HepG2 (cell line): ENCODE measurements around the gene HNRNPF. TPM values are rescaled to one million over a fixed set of nuclear protein-coding genes. Genes with fewer than 3 reads are reported as not detected.
A peak's percentile ranks its signal among the peaks of the same experiment; 100 is the strongest.

Experiments used
- BORCS8-MEF2B ChIP-seq: sonication (generic); formaldehyde crosslinking; IDR thresholded peaks from 2 replicates; pipeline ENCODE4 v1.8.0; 2022; ENCODE audit warnings: mild to moderate bottlenecking, missing genetic modification reagents
- CERS6 ChIP-seq: sonication (generic); formaldehyde crosslinking; IDR thresholded peaks from 2 replicates; pipeline ENCODE4 v1.5.0; 2020; ENCODE audit warnings: missing genetic modification reagents
- DZIP1 ChIP-seq: sonication (generic); formaldehyde crosslinking; IDR thresholded peaks from 2 replicates; pipeline ENCODE4 v1.5.0; 2020; ENCODE audit warnings: mild to moderate bottlenecking, missing genetic modification reagents
- HIC2 ChIP-seq: sonication (generic); formaldehyde crosslinking; IDR thresholded peaks from 2 replicates; pipeline ENCODE4 v1.9.0; 2022; ENCODE audit warnings: low read depth, missing genetic modification reagents
- HINFP ChIP-seq: sonication (generic); formaldehyde crosslinking; IDR thresholded peaks from 2 replicates; pipeline ENCODE4 v1.4.0; 2020; ENCODE audit warnings: low read depth, mild to moderate bottlenecking, missing genetic modification reagents
- IKZF1 ChIP-seq: fragments of 450-650 bp; IDR thresholded peaks from 2 replicates; pipeline ENCODE4 v1.7.1; 2016
- ISL2 ChIP-seq: sonication (generic); formaldehyde crosslinking; IDR thresholded peaks from 2 replicates; pipeline ENCODE4 v1.5.0; 2020; ENCODE audit warnings: missing genetic modification reagents
- JUND ChIP-seq: sonication (generic); formaldehyde crosslinking; IDR thresholded peaks from 2 replicates; pipeline ENCODE4 v1.8.0; 2022; ENCODE audit warnings: mild to moderate bottlenecking, missing genetic modification reagents
- PTBP1 ChIP-seq: fragments of 200-400 bp; formaldehyde crosslinking; IDR thresholded peaks from 2 replicates; pipeline ENCODE4 v1.6.1; 2018; ENCODE audit warnings: low read length, low read depth; ENCODE audit not compliant: poor library complexity, severe bottlenecking
- RAD21 ChIP-seq: fragments of 450-650 bp; formaldehyde crosslinking; IDR thresholded peaks from 2 replicates; pipeline ENCODE4 v1.5.0; 2020; ENCODE audit warnings: mild to moderate bottlenecking
- SATB2 ChIP-seq: sonication (generic); formaldehyde crosslinking; IDR thresholded peaks from 2 replicates; pipeline ENCODE4 v1.5.0; 2020; ENCODE audit warnings: missing genetic modification reagents
- SOX5 ChIP-seq: IDR thresholded peaks from 2 replicates; pipeline ENCODE4 v1.6.1; 2016; ENCODE audit warnings: borderline replicate concordance
- SPEN ChIP-seq: sonication (generic); formaldehyde crosslinking; IDR thresholded peaks from 2 replicates; pipeline ENCODE4 v1.5.1; 2020; ENCODE audit warnings: low read depth, mild to moderate bottlenecking, missing genetic modification reagents
- THYN1 ChIP-seq: sonication (generic); formaldehyde crosslinking; IDR thresholded peaks from 2 replicates; pipeline ENCODE4 v1.8.1; 2023; ENCODE audit warnings: low read depth, mild to moderate bottlenecking, moderate library complexity, missing genetic modification reagents, borderline replicate concordance
- YEATS4 ChIP-seq: sonication (generic); formaldehyde crosslinking; IDR thresholded peaks from 2 replicates; pipeline ENCODE4 v1.4.0; 2020; ENCODE audit warnings: missing genetic modification reagents, borderline replicate concordance
- ZBTB7B ChIP-seq: sonication (generic); formaldehyde crosslinking; IDR thresholded peaks from 2 replicates; pipeline ENCODE4 v1.4.0; 2020; ENCODE audit warnings: missing genetic modification reagents
- ZFP36 ChIP-seq: fragments of 150-350 bp; IDR thresholded peaks from 2 replicates; pipeline ENCODE4 v1.6.1; 2018; ENCODE audit warnings: borderline replicate concordance, low read length, low read depth; ENCODE audit not compliant: partially characterized antibody
- ZNF513 ChIP-seq: sonication (generic); formaldehyde crosslinking; conservative IDR thresholded peaks from 2 replicates; pipeline ENCODE4 v1.5.0; 2020; ENCODE audit warnings: missing genetic modification reagents
- ZNF543 ChIP-seq: sonication (generic); formaldehyde crosslinking; IDR thresholded peaks from 2 replicates; pipeline ENCODE4 v1.4.0; 2020; ENCODE audit warnings: mild to moderate bottlenecking, missing genetic modification reagents
- polyA plus RNA-seq, 8 experiments: library from polyadenylated mRNA; depleted of rRNA in 3 of 8; stranded (reverse) in 7 of 8; unstranded in 1 of 8; fragments of >200 nt; fragmentation: Illumina TruSeq in 4 of 8; extraction: Trizol in 4 of 8; gene quantifications; 2 replicates each; pipeline versions ENCODE4 v1.2.1 to v1.2.3, GENCODE V29; 2011 to 2016; ENCODE audit warnings: low read depth in 4 of 8, missing spikeins in 1 of 8, mixed read lengths in 1 of 8; ENCODE audit not compliant: insufficient read depth in 1 of 8
- total RNA-seq, 5 experiments: library from RNA; depleted of rRNA; stranded (reverse); fragments of >200 nt; fragmentation: Illumina TruSeq; extraction: Trizol; gene quantifications; 2 replicates each; pipeline ENCODE4 v1.2.3, GENCODE V29; 2016; ENCODE audit warnings: low read depth in 1 of 5

The HNRNPF gene
- total and polyA plus RNA-seq, 2 of the 13 experiments (the other 11 are each of a cell fraction or from before 2014, with no cell fraction given): 166 to 308 TPM

- TF ChIP-seq ZNF513 (CRISPR knock-in tag) (no peak), ZBTB7B (peak; percentile 73; the same call in 1 of the 2 replicates), JUND (CRISPR knock-in tag) (0 out of 2 replicates have a peak, but pooled peaks have one; percentile 9), SATB2 (CRISPR knock-in tag) (0 out of 2 replicates have a peak, but pooled peaks have one; percentile 18), IKZF1 (no peak), HINFP (CRISPR knock-in tag) (peak; percentile 69; the same call in 1 of the 2 replicates), ISL2 (CRISPR knock-in tag) (peak; percentile 57), YEATS4 (CRISPR knock-in tag) (peak; percentile 96), ZNF543 (CRISPR knock-in tag) (peak; percentile 76; the same call in 1 of the 2 replicates), SOX5 (CRISPR knock-in tag) (peak; percentile 40; the same call in 1 of the 2 replicates), HIC2 (CRISPR knock-in tag) (peak; percentile 75), BORCS8-MEF2B (peak; percentile 85), ZFP36 (no peak), RAD21 (CRISPR knock-in tag) (peak; percentile 62; the same call in 1 of the 2 replicates), CERS6 (0 out of 2 replicates have a peak, but pooled peaks have one; percentile 17), PTBP1 (no peak), THYN1 (CRISPR knock-in tag) (no peak), DZIP1 (CRISPR knock-in tag) (peak; percentile 62; the same call in 1 of the 2 replicates), SPEN (CRISPR knock-in tag) (peak; percentile 87; the same call in 1 of the 2 replicates)
Measured at GRCh38 chr10:43436291-43437140, 27.5 kb upstream of the HNRNPF start, which contains the start of gene ZNF487 (continued).
